ENCODE measurements around the gene B3GNT7.

B3GNT7 gene

DNA sequence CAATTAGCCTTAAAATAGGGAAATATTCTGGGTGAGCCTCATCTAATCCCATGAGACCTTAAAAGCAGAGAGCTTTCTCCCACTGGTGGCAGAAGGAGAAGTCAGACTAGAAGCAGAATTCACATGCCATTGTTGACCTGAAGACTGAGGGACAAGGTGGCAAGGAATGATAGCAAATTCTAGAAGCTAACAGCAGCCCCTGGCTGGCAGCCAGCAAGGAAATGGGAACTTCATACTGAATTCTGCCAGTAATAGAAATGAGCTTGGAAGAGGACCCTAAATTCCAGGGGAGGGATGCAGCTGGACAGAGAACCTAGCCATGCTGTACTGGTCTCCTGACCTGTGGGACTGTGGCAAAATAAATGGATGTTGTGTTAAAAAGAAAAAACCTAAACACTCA lies 19.5 kb downstream of the B3GNT7 start:
- H3K27ac ChIP-seq (ENCODE audit: low read depth, low read length), result no peak overlapping the region
- H3K27me3 ChIP-seq (ENCODE audit: insufficient read depth, low read length), result no peaks in the 10 kb centered on the region
- no peaks in the 10 kb centered on the region for H3K36me3 ChIP-seq (ENCODE audit: insufficient read depth, low read length)

DNA sequence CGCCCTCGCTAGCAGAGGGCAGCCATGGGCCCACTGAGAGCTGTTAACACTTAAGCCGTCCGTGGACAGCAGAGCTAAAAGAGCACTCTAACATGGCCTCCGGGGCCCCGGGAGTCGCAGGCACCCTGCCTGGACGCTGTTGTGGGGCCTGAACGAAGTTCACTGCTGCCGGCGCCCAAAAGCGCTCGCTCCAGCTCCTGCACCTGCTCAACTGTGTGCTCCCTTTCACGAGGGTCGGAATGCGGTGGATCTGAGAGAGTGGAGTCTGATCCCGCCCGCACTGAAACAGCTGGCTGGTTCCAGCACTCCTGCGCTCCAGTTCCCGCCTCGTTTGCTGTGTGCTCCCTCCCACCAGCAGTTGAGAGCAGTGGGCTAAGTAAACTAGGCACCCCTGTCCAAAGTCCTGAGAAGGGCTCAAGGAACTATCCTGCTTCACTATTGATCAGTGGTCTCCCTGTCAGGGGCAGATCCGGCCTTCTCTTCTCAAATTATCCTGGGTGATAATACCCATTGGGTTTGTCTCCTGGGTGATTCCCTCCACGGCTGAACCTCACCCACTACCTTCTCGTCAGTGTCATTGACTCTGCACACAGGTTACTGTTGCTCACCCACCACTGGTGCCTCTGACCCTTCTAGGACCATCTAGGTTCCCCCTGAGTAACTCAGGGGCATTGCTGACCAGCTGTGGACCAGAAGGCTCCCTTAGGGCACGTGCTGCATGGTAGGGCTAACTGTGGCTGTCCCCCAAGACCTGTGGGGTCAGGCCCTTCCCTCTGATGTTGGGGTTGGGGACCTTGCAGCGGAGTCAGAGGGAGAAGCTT lies 23.5 kb downstream of the B3GNT7 start:
- H3K4me1 ChIP-seq (ENCODE audit: control insufficient read depth, insufficient read depth, low read length, unreplicated experiment), result no peaks in the 10 kb centered on the region
- no peak overlapping the region for H2AFZ ChIP-seq (ENCODE audit: low read length, unreplicated experiment)
- no peak overlapping the region for H3K4me3 ChIP-seq (ENCODE audit: low read depth, low read length)
- peaks cover 4% of the 10 kb centered on the region; the same call in 1 of the 2 replicates for H3K27me3 ChIP-seq (ENCODE audit: insufficient read depth, low read length)
- no peaks in the 10 kb centered on the region for H3K79me2 ChIP-seq (ENCODE audit: control insufficient read depth, insufficient read depth, low read length, unreplicated experiment)
- no peak overlapping the region for H3K27ac ChIP-seq (ENCODE audit: low read depth, low read length)
- no peaks in the 10 kb centered on the region for H3K36me3 ChIP-seq (ENCODE audit: insufficient read depth, low read length)

More for the DNA sequence above, 19.5 kb downstream of the B3GNT7 start:
- H3K4me1 ChIP-seq (ENCODE audit: control insufficient read depth, insufficient read depth, low read length, unreplicated experiment), result no peaks in the 10 kb centered on the region
- no peak overlapping the region for H3K4me3 ChIP-seq (ENCODE audit: low read depth, low read length)
- no peak overlapping the region for H2AFZ ChIP-seq (ENCODE audit: low read length, unreplicated experiment)
- H3K79me2 ChIP-seq (ENCODE audit: control insufficient read depth, insufficient read depth, low read length, unreplicated experiment), result no peaks in the 10 kb centered on the region

DNA sequence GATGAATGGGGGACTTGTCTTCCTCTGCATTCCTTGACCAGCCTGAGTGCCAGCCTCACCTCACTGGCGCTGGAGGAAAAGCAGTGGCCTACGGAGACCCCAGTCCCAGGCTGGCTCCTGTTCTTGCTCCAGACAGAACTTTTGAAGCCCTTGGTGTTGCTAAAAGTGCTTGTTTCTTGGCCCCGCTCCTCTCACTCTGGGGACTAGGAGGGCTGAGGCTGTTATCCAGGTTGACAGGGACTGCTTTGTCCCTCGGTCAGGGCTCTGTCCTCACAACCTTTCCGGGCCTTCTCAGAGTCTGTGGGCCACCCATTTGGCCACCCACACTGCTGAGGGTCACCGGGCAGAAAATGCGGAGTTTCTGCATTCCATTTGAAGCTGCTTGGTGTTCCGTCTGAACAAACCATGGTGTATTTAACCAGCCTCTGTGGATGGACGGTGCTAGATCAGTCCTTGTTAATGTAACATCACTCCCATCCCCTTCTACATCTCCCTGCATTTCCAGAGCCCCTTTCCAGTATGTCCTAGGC lies 25.6 kb downstream of the B3GNT7 start:
- Histone ChIP-seq H3K4me1 (ENCODE audit: control insufficient read depth, insufficient read depth, low read length, unreplicated experiment) (no peaks in the 10 kb centered on the region), H2AFZ (ENCODE audit: low read length, unreplicated experiment) (no peak overlapping the region), H3K79me2 (ENCODE audit: control insufficient read depth, insufficient read depth, low read length, unreplicated experiment) (no peaks in the 10 kb centered on the region), H3K36me3 (ENCODE audit: insufficient read depth, low read length) (no peaks in the 10 kb centered on the region), H3K27ac (ENCODE audit: low read depth, low read length) (no peak overlapping the region), H3K27me3 (ENCODE audit: insufficient read depth, low read length) (peaks cover 4% of the 10 kb centered on the region; the same call in 1 of the 2 replicates), H3K4me3 (ENCODE audit: low read depth, low read length) (no peak overlapping the region)

DNA sequence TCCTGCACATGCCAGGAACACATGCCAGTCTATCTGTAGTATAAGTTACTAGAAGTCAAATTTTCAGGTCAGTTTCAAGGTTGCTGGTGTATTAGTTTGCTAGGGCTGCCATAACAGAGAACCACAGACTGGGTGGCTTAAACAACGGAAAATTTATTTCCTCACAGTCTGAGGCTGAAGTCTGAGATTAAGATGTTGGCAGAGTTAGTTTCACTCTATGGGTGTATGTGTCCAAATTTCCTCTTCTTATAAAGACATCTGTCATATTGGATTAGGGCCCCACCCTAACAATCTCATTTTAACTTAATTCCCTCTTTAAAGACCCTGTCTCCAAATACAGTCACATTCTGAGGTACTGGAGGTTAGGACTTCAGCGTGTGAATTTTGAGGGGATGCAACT lies 26.5 kb downstream of the B3GNT7 start:
- Histone ChIP-seq H3K79me2 (ENCODE audit: control insufficient read depth, insufficient read depth, low read length, unreplicated experiment) (no peaks in the 10 kb centered on the region), H3K4me1 (ENCODE audit: control insufficient read depth, insufficient read depth, low read length, unreplicated experiment) (no peaks in the 10 kb centered on the region), H3K27me3 (ENCODE audit: insufficient read depth, low read length) (peaks cover 4% of the 10 kb centered on the region; the same call in 1 of the 2 replicates), H3K4me3 (ENCODE audit: low read depth, low read length) (no peak overlapping the region), H3K36me3 (ENCODE audit: insufficient read depth, low read length) (no peaks in the 10 kb centered on the region), H2AFZ (ENCODE audit: low read length, unreplicated experiment) (no peak overlapping the region), H3K27ac (ENCODE audit: low read depth, low read length) (no peak overlapping the region)

DNA sequence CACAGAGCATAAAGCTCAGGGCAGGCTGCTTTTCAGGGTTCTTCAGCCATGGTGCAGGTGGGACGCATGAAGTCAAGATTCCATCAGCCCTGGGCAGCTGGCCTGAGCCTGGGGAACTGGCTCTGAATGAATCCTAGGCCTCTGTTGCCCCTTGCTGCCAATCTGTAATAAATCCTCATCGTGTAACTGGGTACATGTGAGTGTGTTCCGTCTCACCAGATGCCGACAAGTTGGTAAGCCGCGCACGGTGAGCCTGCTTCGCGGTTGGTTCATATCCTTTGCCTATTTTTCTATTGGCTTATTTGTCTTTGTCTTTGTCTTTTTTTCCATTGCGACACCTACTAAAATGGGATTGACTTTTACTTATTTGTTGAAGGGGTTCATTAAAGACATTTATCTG lies 27.7 kb downstream of the B3GNT7 start:
- no peak overlapping the region for H2AFZ ChIP-seq (ENCODE audit: low read length, unreplicated experiment)
- H3K4me3 ChIP-seq (ENCODE audit: low read depth, low read length), result no peak overlapping the region
- H3K4me1 ChIP-seq (ENCODE audit: control insufficient read depth, insufficient read depth, low read length, unreplicated experiment), result no peaks in the 10 kb centered on the region
- no peaks in the 10 kb centered on the region for H3K79me2 ChIP-seq (ENCODE audit: control insufficient read depth, insufficient read depth, low read length, unreplicated experiment)
- no peaks in the 10 kb centered on the region for H3K36me3 ChIP-seq (ENCODE audit: insufficient read depth, low read length)
- no peak overlapping the region for H3K27ac ChIP-seq (ENCODE audit: low read depth, low read length)
- H3K27me3 ChIP-seq (ENCODE audit: insufficient read depth, low read length), result peaks cover 4% of the 10 kb centered on the region; the same call in 1 of the 2 replicates

DNA sequence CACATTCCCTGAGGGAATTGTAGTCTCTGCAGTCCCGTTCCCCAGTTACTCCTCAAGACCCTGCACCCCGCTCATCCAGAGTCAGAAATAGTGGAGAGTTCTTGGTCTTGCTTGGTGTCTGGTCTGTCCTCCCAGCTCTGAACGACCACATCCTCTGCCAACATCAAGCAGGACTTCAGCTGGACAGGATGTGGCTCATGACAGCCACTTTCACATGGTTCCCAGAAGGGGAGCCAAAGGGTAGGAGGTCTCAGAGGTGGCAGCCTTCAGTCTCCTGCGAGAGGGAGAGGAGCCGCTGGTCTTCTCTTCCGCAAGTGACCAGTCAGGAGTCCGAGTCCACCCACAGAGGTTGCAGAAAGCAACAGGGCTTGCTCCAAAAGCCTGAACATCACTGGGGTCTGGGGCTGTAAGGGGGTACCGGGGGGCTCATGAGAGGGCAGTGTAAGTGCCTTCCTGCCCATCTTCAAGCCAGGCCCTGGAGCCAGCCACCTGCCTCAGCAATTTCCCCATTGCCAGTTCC lies 29.8 kb downstream of the B3GNT7 start:
- Histone ChIP-seq H3K79me2 (ENCODE audit: control insufficient read depth, insufficient read depth, low read length, unreplicated experiment) (no peaks in the 10 kb centered on the region), H3K4me3 (ENCODE audit: low read depth, low read length) (no peak overlapping the region), H3K27me3 (ENCODE audit: insufficient read depth, low read length) (peaks cover 4% of the 10 kb centered on the region; the same call in 1 of the 2 replicates), H2AFZ (ENCODE audit: low read length, unreplicated experiment) (no peak overlapping the region), H3K4me1 (ENCODE audit: control insufficient read depth, insufficient read depth, low read length, unreplicated experiment) (no peaks in the 10 kb centered on the region), H3K36me3 (ENCODE audit: insufficient read depth, low read length) (no peaks in the 10 kb centered on the region), H3K27ac (ENCODE audit: low read depth, low read length) (no peak overlapping the region)

DNA sequence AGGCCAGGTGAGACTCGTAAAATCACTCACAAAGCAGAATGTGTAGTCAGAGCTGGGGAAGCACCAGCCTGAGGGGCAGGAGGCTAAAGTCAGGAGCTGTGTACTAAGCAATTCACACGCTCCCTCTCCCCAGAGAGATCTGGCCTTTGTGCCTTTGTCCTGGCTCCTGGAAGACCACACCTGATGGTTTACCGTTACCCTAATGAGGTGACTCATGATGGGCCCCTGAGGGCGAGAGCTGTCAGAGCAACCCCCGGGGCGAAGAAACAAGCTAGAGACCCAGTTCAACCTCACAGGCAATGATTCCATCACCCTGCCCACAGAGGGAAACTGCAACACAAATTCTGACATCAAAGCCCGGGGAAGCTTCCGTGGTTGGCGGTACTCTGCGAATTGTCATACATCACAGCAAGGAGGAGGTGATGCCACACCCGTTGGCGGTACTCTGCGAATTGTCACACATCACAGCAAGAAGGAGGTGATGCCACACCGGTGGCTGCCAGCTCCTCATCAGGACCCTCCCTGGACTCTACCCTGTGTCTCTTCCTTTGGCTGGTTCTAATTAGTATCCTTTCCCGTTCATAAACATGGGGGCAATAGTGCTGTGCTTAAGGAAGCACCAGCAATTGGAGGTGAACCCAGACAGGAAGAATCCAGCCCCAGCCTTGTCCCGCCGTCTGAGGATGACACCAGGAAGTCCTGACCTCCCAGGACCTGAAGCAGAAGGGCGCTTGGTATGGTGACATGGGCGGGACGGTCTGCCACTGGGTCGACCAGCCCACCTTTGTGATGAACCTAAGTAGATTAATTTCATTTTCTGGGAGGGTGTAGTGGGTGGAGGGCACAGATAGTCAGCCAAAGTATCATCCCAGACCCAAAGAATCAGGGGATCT lies 30.5 kb downstream of the B3GNT7 start:
- H3K27ac ChIP-seq (ENCODE audit: low read depth, low read length), result no peak overlapping the region
- peaks cover 3% of the 10 kb centered on the region; the same call in 1 of the 2 replicates for H3K27me3 ChIP-seq (ENCODE audit: insufficient read depth, low read length)
- H3K4me3 ChIP-seq (ENCODE audit: low read depth, low read length), result no peak overlapping the region
- no peaks in the 10 kb centered on the region for H3K4me1 ChIP-seq (ENCODE audit: control insufficient read depth, insufficient read depth, low read length, unreplicated experiment)
- H3K36me3 ChIP-seq (ENCODE audit: insufficient read depth, low read length), result no peaks in the 10 kb centered on the region
- H3K79me2 ChIP-seq (ENCODE audit: control insufficient read depth, insufficient read depth, low read length, unreplicated experiment), result no peaks in the 10 kb centered on the region
- H2AFZ ChIP-seq (ENCODE audit: low read length, unreplicated experiment), result no peak overlapping the region

DNA sequence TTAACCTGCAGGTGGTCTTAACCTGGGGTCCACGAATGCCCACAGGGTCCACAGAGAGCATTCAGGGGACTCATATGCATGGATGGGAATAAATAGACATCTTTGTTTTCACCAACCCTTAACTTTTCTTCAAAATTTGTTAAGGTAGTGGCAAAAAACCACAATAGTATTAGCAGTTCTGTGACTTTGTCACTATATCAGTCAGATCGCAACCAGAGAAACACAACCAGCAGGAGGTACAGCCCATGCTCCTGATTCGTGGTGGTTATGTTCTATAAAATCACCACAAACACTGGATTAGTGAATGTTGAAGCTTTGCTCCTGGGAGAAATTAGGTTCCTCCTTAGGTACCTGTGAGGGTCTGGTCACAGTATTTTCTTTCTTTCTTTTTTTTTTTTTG lies 31.6 kb downstream of the B3GNT7 start:
- Histone ChIP-seq H3K36me3 (ENCODE audit: insufficient read depth, low read length) (no peaks in the 10 kb centered on the region), H3K27me3 (ENCODE audit: insufficient read depth, low read length) (no peaks in the 10 kb centered on the region), H3K79me2 (ENCODE audit: control insufficient read depth, insufficient read depth, low read length, unreplicated experiment) (no peaks in the 10 kb centered on the region), H3K27ac (ENCODE audit: low read depth, low read length) (no peak overlapping the region), H3K4me1 (ENCODE audit: control insufficient read depth, insufficient read depth, low read length, unreplicated experiment) (no peaks in the 10 kb centered on the region), H2AFZ (ENCODE audit: low read length, unreplicated experiment) (no peak overlapping the region), H3K4me3 (ENCODE audit: low read depth, low read length) (no peak overlapping the region)

DNA sequence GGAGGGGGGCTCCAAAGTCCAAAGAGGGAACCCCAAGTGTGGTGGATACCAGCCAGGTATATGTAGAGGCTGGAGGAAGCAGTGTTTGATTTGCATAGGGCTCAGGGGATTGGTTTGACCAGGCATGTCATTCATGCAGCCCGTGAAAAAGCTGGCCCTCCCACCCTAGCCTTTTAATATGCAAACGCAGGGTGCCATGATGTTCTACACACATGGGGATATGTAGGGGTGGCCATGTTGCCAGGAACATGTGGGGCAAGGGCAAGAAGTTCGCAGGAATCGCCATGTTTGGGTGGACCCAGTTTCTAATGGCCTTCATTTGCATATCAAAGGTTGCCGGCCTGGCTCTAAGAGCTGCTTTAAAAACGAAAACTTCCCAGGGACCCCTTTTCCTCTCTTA lies 33.6 kb downstream of the B3GNT7 start:
- Histone ChIP-seq H2AFZ (ENCODE audit: low read length, unreplicated experiment) (no peak overlapping the region), H3K36me3 (ENCODE audit: insufficient read depth, low read length) (no peaks in the 10 kb centered on the region), H3K4me1 (ENCODE audit: control insufficient read depth, insufficient read depth, low read length, unreplicated experiment) (no peaks in the 10 kb centered on the region), H3K4me3 (ENCODE audit: low read depth, low read length) (no peak overlapping the region), H3K27ac (ENCODE audit: low read depth, low read length) (no peak overlapping the region), H3K79me2 (ENCODE audit: control insufficient read depth, insufficient read depth, low read length, unreplicated experiment) (no peaks in the 10 kb centered on the region), H3K27me3 (ENCODE audit: insufficient read depth, low read length) (no peaks in the 10 kb centered on the region)

DNA sequence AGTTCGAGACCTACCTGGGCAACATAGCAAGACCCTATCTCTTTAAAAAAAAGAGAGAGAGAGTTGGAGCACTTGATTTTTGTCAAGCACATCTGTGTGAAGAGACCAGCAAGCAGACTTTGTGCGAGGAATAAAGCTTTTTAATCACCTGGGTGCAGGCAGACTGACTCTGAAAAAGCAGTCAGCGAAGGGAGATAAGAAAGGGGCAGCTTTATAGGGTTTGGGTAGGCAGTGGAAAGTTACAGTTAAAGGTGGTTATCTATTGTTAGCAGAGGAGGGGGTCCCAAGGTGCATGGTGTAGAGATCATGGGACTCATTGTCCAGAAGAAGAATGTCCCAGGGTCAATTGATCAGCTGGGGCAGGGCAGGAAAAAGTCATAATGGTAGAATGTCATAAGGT lies 34.4 kb downstream of the B3GNT7 start:
- no peaks in the 10 kb centered on the region for H3K36me3 ChIP-seq (ENCODE audit: insufficient read depth, low read length)
- H3K4me1 ChIP-seq (ENCODE audit: control insufficient read depth, insufficient read depth, low read length, unreplicated experiment), result no peaks in the 10 kb centered on the region
- no peak overlapping the region for H3K4me3 ChIP-seq (ENCODE audit: low read depth, low read length)
- no peaks in the 10 kb centered on the region for H3K27me3 ChIP-seq (ENCODE audit: insufficient read depth, low read length)
- H2AFZ ChIP-seq (ENCODE audit: low read length, unreplicated experiment), result no peak overlapping the region
- no peaks in the 10 kb centered on the region for H3K79me2 ChIP-seq (ENCODE audit: control insufficient read depth, insufficient read depth, low read length, unreplicated experiment)
- H3K27ac ChIP-seq (ENCODE audit: low read depth, low read length), result no peak overlapping the region

Measured in ACC112 (cell line).